Gastroesophageal sphincter (tissue), 4 donors: ENCODE results near the gene SCAPER. TPM values are rescaled to one million over a fixed set of nuclear protein-coding genes. Genes with fewer than 3 reads are reported as not detected.

Experiments used
- ATAC-seq: fragments of 150-250 bp; one replicate; pipeline ENCODE4 v1.9.1; 2016; ENCODE audit warnings: mild to moderate bottlenecking, moderate library complexity
- H3K27ac ChIP-seq, 4 donors: fragments of 200-600 bp; sonication (generic) in 3 of 4; 1 replicate in 3 of 4; 2 replicates in 1 of 4; pipeline ENCODE4 v1.5.1; 2016 to 2019
- H3K27me3 ChIP-seq: fragments of 200-600 bp; sonication (generic); one replicate; pipeline ENCODE4 v1.5.1; 2019
- H3K36me3 ChIP-seq, 2 donors: fragments of 200-600 bp; sonication (generic); one replicate each; pipeline ENCODE4 v1.5.1; 2019; ENCODE audit warnings: control low read depth in 1 of 2
- H3K4me1 ChIP-seq, 3 donors: fragments of 200-600 bp; sonication (generic); 1 replicate in 2 of 3; 2 replicates in 1 of 3; pipeline ENCODE4 v1.5.1; 2016 to 2019; ENCODE audit warnings: control low read depth in 2 of 3
- H3K4me3 ChIP-seq, 2 donors: fragments of 200-600 bp; sonication (generic); one replicate each; pipeline ENCODE4 v1.5.1; 2019; ENCODE audit warnings: mild to moderate bottlenecking in 1 of 2, moderate library complexity in 1 of 2
- H3K9me3 ChIP-seq, 3 donors: fragments of 200-600 bp; sonication (generic); one replicate each; pipeline ENCODE4 v1.5.1; 2017 to 2019; ENCODE audit warnings: control low read depth in 2 of 3
- EP300 ChIP-seq: sonication (generic); formaldehyde crosslinking; IDR thresholded peaks from one replicate; pipeline ENCODE4 v1.6.1; 2017; ENCODE audit warnings: antibody characterized with exemption, mild to moderate bottlenecking
- POLR2A ChIP-seq, 2 donors: fragments of 450-650 bp; IDR thresholded peaks; one replicate each; pipeline ENCODE4 v1.6.1; 2017; ENCODE audit warnings: antibody characterized with exemption in 2 of 2, mild to moderate bottlenecking in 2 of 2, moderate library complexity in 1 of 2
- POLR2AphosphoS5 ChIP-seq: sonication (generic); formaldehyde crosslinking; IDR thresholded peaks from one replicate; pipeline ENCODE4 v1.6.1; 2017; ENCODE audit warnings: antibody characterized with exemption
- WGBS, 2 donors: methylation state at CpG; one replicate each; pipeline ENCODE4 v1.1.5; 2018; ENCODE audit warnings: low coverage in 1 of 2; 5-methylcytosine and 5-hydroxymethylcytosine counted together
- total RNA-seq, 4 donors: library from RNA; depleted of rRNA; stranded (reverse); fragments of >200 nt; gene quantifications; one replicate each; pipeline ENCODE4 v1.1.0, GENCODE V29; 2016
- TF ChIP-seq, protein P1 (sequence below), 4 experiments: fragments of 200-600 bp in 2 of 4; fragments of 450-650 bp in 2 of 4; sonication (generic) in 1 of 4; IDR thresholded peaks; one replicate each; pipeline ENCODE4 v1.5.1; 2017 to 2019; ENCODE audit warnings: antibody characterized with exemption in 4 of 4, mild to moderate bottlenecking in 2 of 4, moderate library complexity in 2 of 4

Gene SCAPER
- total RNA-seq, 4 donors from 2014 or later, result 21.5 to 34.3 (median 28.7) TPM

DNA sequence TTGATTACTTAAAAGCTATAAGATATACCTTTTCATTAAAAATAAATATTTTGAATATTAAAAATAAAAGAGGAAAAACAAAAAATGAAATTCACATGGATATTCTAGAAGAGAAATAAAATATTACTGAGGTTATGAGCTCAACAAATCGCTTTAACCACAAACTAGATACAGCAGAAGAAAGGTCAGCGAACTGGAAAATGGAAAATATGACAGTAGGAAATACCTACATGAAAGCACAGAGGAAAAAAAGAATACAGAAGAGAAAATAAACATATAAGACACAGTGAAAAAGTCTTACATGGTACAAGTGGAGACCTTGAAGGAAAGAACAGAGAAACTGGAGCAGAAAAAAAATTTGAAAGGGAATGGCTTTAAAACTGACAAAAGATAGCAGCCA lies 33.2 kb downstream of the SCAPER start:
- Histone ChIP-seq H3K36me3 (peaks cover 0 to 16% of the 10 kb centered on the region in 2 donors), H3K9me3 (no peaks in the 10 kb centered on the region), H3K27me3 (no peaks in the 10 kb centered on the region), H3K27ac (no peak overlapping the region), H3K4me1 (peaks cover 0 to 3% (median 0%) of the 10 kb centered on the region in 3 donors), H3K4me3 (no peak overlapping the region)
- 93 to 100% methylated on average over 2 of the region's 2 CpGs for WGBS, 2 donors
- no peak for TF ChIP-seq POLR2A (IDR thresholded peaks at IDR 0.05)
- TF ChIP-seq, protein P1, sequence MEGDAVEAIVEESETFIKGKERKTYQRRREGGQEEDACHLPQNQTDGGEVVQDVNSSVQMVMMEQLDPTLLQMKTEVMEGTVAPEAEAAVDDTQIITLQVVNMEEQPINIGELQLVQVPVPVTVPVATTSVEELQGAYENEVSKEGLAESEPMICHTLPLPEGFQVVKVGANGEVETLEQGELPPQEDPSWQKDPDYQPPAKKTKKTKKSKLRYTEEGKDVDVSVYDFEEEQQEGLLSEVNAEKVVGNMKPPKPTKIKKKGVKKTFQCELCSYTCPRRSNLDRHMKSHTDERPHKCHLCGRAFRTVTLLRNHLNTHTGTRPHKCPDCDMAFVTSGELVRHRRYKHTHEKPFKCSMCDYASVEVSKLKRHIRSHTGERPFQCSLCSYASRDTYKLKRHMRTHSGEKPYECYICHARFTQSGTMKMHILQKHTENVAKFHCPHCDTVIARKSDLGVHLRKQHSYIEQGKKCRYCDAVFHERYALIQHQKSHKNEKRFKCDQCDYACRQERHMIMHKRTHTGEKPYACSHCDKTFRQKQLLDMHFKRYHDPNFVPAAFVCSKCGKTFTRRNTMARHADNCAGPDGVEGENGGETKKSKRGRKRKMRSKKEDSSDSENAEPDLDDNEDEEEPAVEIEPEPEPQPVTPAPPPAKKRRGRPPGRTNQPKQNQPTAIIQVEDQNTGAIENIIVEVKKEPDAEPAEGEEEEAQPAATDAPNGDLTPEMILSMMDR (IDR thresholded peaks at IDR 0.05), result no peak
- TF ChIP-seq EP300, result no peak
- TF ChIP-seq POLR2AphosphoS5, result no peak
- ATAC-seq, result no peak

DNA sequence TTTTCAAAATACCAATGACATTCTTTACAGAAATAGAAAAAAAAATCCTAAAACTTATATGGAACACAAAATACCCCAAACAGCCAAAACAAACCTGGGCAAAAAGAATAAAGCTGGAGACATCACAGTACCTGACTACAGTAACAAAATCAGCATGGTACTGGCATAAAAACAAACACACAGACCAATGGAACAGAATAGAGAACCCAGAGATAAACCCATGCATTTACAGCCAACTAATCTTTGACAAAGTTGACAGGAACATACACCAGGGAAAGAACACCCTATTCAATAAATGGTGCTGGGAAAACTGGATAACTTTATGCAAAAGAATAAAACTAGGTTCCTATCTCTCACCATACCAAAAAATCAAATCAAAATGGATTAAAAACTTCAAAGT lies 36.4 kb downstream of the SCAPER start:
- Histone ChIP-seq H3K9me3 (no peaks in the 10 kb centered on the region), H3K4me1 (peaks cover 0 to 16% (median 0%) of the 10 kb centered on the region in 3 donors), H3K4me3 (no peak overlapping the region), H3K27ac (no peak overlapping the region), H3K27me3 (no peaks in the 10 kb centered on the region), H3K36me3 (no peaks in the 10 kb centered on the region)
- TF ChIP-seq EP300, result no peak
- ATAC-seq, result no peak

DNA sequence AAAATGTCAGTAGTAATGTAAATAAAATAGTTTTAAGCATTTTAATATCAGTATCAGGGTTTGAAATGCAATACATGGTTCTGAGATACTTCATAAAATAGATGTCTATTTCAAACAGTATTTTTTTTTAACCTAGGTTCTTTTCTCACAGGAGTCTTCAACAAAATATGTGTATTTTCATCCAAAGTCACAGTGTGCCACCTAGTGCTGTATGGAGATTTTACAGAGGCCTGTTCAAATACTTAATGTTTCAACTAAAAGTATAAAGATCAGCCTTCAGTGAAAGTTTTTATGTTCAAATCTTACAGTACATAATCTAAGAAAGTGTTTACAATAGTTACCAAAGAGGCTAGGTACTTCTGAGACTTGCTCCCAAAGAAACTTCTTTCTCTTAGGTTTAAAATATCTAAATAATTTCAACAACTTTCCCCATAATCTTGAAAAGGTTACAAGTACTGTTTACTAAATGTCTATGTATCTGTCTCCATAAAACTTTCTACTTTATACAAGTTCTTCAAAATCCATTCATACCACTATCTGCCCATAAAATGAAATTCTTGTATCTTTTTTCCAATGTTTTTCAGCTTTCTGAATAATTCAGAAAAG lies 38.3 kb downstream of the SCAPER start:
- Histone ChIP-seq H3K4me1 (peaks cover 0 to 16% (median 0%) of the 10 kb centered on the region in 3 donors), H3K9me3 (no peaks in the 10 kb centered on the region)
- no peak for ATAC-seq

DNA sequence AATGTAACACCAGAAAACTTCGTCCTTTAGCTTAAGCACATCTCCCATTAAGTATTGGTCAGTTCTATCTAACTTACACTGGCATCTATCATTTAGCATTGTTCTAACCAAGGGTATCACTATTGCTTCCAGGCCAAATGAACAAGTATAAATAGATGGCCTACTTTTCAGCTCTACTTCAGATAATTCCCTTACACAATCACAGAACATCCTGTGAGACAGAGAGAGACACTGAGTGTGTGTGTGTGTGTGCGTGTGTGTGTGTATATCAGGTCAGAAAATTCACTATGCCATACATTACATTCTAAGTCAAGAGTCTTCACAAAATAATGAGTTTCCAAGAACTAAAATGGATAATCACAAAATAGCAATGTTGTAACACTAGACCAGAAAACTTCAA lies 39.1 kb downstream of the SCAPER start:
- H3K4me3 ChIP-seq, result no peak overlapping the region
- H3K27ac ChIP-seq, result no peak overlapping the region
- peaks cover 0 to 16% (median 0%) of the 10 kb centered on the region in 3 donors for H3K4me1 ChIP-seq
- H3K36me3 ChIP-seq, result no peaks in the 10 kb centered on the region
- TF ChIP-seq POLR2A (IDR thresholded peaks at IDR 0.05) (no peak), POLR2AphosphoS5 (no peak), EP300 (no peak)
- TF ChIP-seq, protein P1 (IDR thresholded peaks at IDR 0.05), result no peak
- H3K9me3 ChIP-seq, result no peaks in the 10 kb centered on the region
- H3K27me3 ChIP-seq, result no peaks in the 10 kb centered on the region
- no peak for ATAC-seq
- 89 to 95% methylated on average over 2 of the region's 2 CpGs for whole genome bisulfite sequencing, 2 donors

More for the DNA sequence above, 38.3 kb downstream of the SCAPER start:
- Histone ChIP-seq H3K36me3 (no peaks in the 10 kb centered on the region), H3K27me3 (no peaks in the 10 kb centered on the region), H3K4me3 (no peak overlapping the region), H3K27ac (no peak overlapping the region)
- TF ChIP-seq EP300, result no peak
- TF ChIP-seq, protein P1 (IDR thresholded peaks at IDR 0.05), result peak in 3 of 4 experiments; percentile 31 to 37 (median 34)

DNA sequence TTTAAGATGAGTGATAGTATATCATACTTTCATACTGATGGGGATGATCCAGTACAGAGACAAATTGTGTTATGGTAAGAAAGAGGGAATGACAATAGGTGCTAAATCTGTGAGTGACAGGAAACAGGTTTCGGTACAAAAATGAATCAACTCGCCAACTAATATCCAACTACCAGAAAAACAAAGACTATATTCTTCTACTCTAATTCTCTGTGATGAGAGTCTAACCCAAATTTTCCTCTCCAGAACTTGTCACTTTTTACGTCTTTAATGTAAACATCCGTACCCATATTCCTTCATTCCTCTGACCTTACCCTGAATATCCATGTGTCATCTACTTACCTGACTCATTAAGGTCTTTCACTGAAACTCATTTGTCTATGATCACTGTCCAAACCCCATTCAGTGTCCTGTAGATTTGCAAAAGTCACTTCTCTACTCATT lies 39.6 kb downstream of the SCAPER start:
- H3K36me3 ChIP-seq, result no peaks in the 10 kb centered on the region
- no peak overlapping the region for H3K27ac ChIP-seq
- no peak overlapping the region for H3K4me3 ChIP-seq
- H3K9me3 ChIP-seq, result no peaks in the 10 kb centered on the region
- no peak for ATAC-seq
- 55 to 77% methylated on average over 4 of the region's 4 CpGs for WGBS, 2 donors
- TF ChIP-seq POLR2A (IDR thresholded peaks at IDR 0.05) (no peak), POLR2AphosphoS5 (no peak), EP300 (no peak)
- TF ChIP-seq, protein P1 (IDR thresholded peaks at IDR 0.05), result no peak
- H3K4me1 ChIP-seq, result peaks cover 0 to 16% (median 0%) of the 10 kb centered on the region in 3 donors
- H3K27me3 ChIP-seq, result no peaks in the 10 kb centered on the region
